Endothelial cell of umbilical vein (primary cell): ENCODE results near the gene DEK. TPM values are rescaled to one million over a fixed set of nuclear protein-coding genes. Genes with fewer than 3 reads are reported as not detected.

Experiments used
- BruUV-seq: library from RNA; stranded (reverse); fragments of 400-500 nt; replicated peaks from 2 replicates; lab custom pipeline; 2021; lab: Mats Ljungman, UMichigan
- CTCF ChIA-PET: fragments of 300-600, 350-600 bp; sonication (Branson Sonifier 250); formaldehyde crosslinking; loops from one replicate; lab custom pipeline; 2021; ENCODE audit warnings: antibody characterized with exemption, inconsistent platforms; lab: Charles Lee
- POLR2A ChIA-PET: fragments of 300-600, 350-600 bp; sonication (Branson Sonifier 250); formaldehyde crosslinking; loops from one replicate; lab custom pipeline; 2021; ENCODE audit warnings: antibody characterized with exemption, inconsistent platforms; lab: Charles Lee
- DNase-seq: peaks from one replicate; pipeline ENCODE4 v3.0.0-alpha.2; 2011; ENCODE audit warnings: low read depth, low spot score
- FAIRE-seq: peaks from 2 replicates; lab custom pipeline; 2011; peaks lifted over from hg19 to GRCh38; lab: Jason Lieb, UNC
- H2AFZ ChIP-seq: 2 replicates; pipeline ENCODE4 v1.6.0; 2012; ENCODE audit warnings: low read depth, low read length, control low read depth, inconsistent platforms
- H3K27ac ChIP-seq: 2 replicates; pipeline ENCODE4 v1.5.1; 2011; ENCODE audit warnings: low read depth, mild to moderate bottlenecking, control low read depth, low read length, moderate library complexity; ENCODE audit not compliant: insufficient read depth
- H3K27me3 ChIP-seq, 2 experiments: 2 replicates each; pipeline versions ENCODE4 v1.6.0 to v1.6.1; 2011; ENCODE audit warnings: low read length in 2 of 2, mixed read lengths in 1 of 2; ENCODE audit not compliant: control insufficient read depth in 2 of 2, insufficient read depth in 2 of 2
- H3K36me3 ChIP-seq, 2 experiments: 2 replicates in 1 of 2; 3 replicates in 1 of 2; pipeline ENCODE4 v1.5.1; 2011; ENCODE audit warnings: low read length in 2 of 2, mild to moderate bottlenecking in 1 of 2, moderate library complexity in 1 of 2; ENCODE audit not compliant: control insufficient read depth in 2 of 2, insufficient read depth in 2 of 2; ENCODE audit errors: extremely low read depth in 1 of 2
- H3K4me1 ChIP-seq: 3 replicates; pipeline ENCODE4 v1.5.1; 2011; ENCODE audit warnings: mild to moderate bottlenecking, low read length; ENCODE audit not compliant: control insufficient read depth, insufficient read depth; ENCODE audit errors: extremely low read depth
- H3K4me2 ChIP-seq: 2 replicates; pipeline ENCODE4 v1.6.1; 2011; ENCODE audit warnings: low read length, control low read depth, mixed read lengths; ENCODE audit not compliant: insufficient read depth
- H3K4me3 ChIP-seq, 3 experiments: fragments of 200-600 bp in 1 of 3; sonication (generic), shearing (Covaris generic) in 1 of 3; replicated peaks in 1 of 3; 2 replicates each; pipeline ENCODE4 v1.5.1; 2011 to 2016; ENCODE audit warnings: control low read depth in 3 of 3, low read length in 3 of 3, mild to moderate bottlenecking in 2 of 3, inconsistent platforms in 1 of 3, low read depth in 1 of 3, moderate library complexity in 1 of 3; ENCODE audit not compliant: insufficient read depth in 1 of 3
- H3K79me2 ChIP-seq: 2 replicates; pipeline ENCODE4 v1.6.0; 2012; ENCODE audit warnings: low read length, inconsistent platforms; ENCODE audit not compliant: control insufficient read depth, insufficient read depth
- H3K9ac ChIP-seq: replicated peaks from 2 replicates; pipeline ENCODE3; 2011; ENCODE audit warnings: low read length, control low read depth; ENCODE audit not compliant: insufficient read depth; ENCODE audit errors: extremely low read depth
- H3K9me1 ChIP-seq: replicated peaks from 3 replicates; pipeline ENCODE4 v1.6.0; 2011; ENCODE audit warnings: mild to moderate bottlenecking, low read length; ENCODE audit not compliant: control insufficient read depth, insufficient read depth; ENCODE audit errors: extremely low read depth
- H3K9me3 ChIP-seq: replicated peaks from 2 replicates; pipeline ENCODE4 v1.5.1; 2012; ENCODE audit warnings: low read length, inconsistent platforms; ENCODE audit not compliant: control insufficient read depth, insufficient read depth
- H4K20me1 ChIP-seq: replicated peaks from 2 replicates; pipeline ENCODE3; 2011; ENCODE audit warnings: mild to moderate bottlenecking, low read length; ENCODE audit not compliant: control insufficient read depth, insufficient read depth; ENCODE audit errors: extremely low read depth
- CTCF ChIP-seq, 2 donors: IDR thresholded peaks; 1 replicate in 1 of 2; 2 replicates in 1 of 2; pipeline ENCODE4 v1.5.1; 2011; ENCODE audit warnings: low read length in 2 of 2, mild to moderate bottlenecking in 2 of 2, moderate library complexity in 2 of 2, control low read depth in 1 of 2, inconsistent platforms in 1 of 2, low read depth in 1 of 2; ENCODE audit not compliant: insufficient read depth in 1 of 2; ENCODE audit errors: extremely low read depth in 1 of 2
- EZH2 ChIP-seq: IDR thresholded peaks from 2 replicates; pipeline ENCODE4 v1.6.1; 2012; ENCODE audit warnings: borderline replicate concordance, low read depth, mild to moderate bottlenecking, moderate library complexity, low read length, inconsistent platforms; ENCODE audit not compliant: severe bottlenecking
- FOS ChIP-seq: IDR thresholded peaks from 2 replicates; pipeline ENCODE4 v1.6.1; 2011; ENCODE audit warnings: mild to moderate bottlenecking, low read length, moderate library complexity, borderline replicate concordance; ENCODE audit not compliant: insufficient read depth
- GATA2 ChIP-seq: IDR thresholded peaks from 2 replicates; pipeline ENCODE4 v1.7.0; 2011; ENCODE audit warnings: low read depth, mild to moderate bottlenecking, moderate library complexity, mixed read lengths, low read length; ENCODE audit not compliant: insufficient read length, insufficient read depth
- JUN ChIP-seq: IDR thresholded peaks from 2 replicates; pipeline ENCODE4 v1.6.1; 2011; ENCODE audit warnings: borderline replicate concordance, low read depth; ENCODE audit not compliant: insufficient read length, insufficient read depth
- MAX ChIP-seq: IDR thresholded peaks from 2 replicates; pipeline ENCODE4 v1.6.1; 2011; ENCODE audit not compliant: insufficient read depth, insufficient read length
- MYC ChIP-seq: IDR thresholded peaks from one replicate; pipeline ENCODE4 v1.6.1; 2011; ENCODE audit warnings: mild to moderate bottlenecking, low read depth, low read length
- POLR2A ChIP-seq: IDR thresholded peaks from 2 replicates; pipeline ENCODE4 v1.6.1; 2012; ENCODE audit warnings: low read depth, mild to moderate bottlenecking, control low read depth, low read length
- POLR2AphosphoS5 ChIP-seq: IDR thresholded peaks from 2 replicates; pipeline ENCODE4 v1.6.1; 2012; ENCODE audit warnings: low read depth, mild to moderate bottlenecking, control low read depth, low read length, moderate library complexity; ENCODE audit not compliant: insufficient read depth
- dilution Hi-C: fragments of 300-500 bp; cut with MboI; formaldehyde crosslinking; loops from one replicate; pipeline ENCODE4 v1.15.0; 2019; ENCODE audit warnings: low sequenced_read_pairs; ENCODE audit not compliant: extremely low pct_ligation_motif_present
- intact Hi-C: fragments of 100-400 bp; cut with micrococcal nuclease; formaldehyde crosslinking; loops from one replicate; pipeline ENCODE4 v1.10.0; 2022
- polyA plus RNA-seq, 4 experiments: library from polyadenylated mRNA; depleted of rRNA in 3 of 4; stranded (reverse) in 3 of 4; unstranded in 1 of 4; fragments of >200 nt; gene quantifications; 2 replicates each; pipeline versions ENCODE4 v1.2.1 to v1.2.3, GENCODE V29; 2011 to 2012; ENCODE audit warnings: missing spikeins in 1 of 4
- total RNA-seq: library from RNA; stranded (reverse); gene quantifications from 2 replicates; pipeline ENCODE4 v1.2.3, GENCODE V29; 2021

Gene DEK
- total and polyA plus RNA-seq, 2 donors (not counting 3 experiments of a cell fraction or from before 2014, with no cell fraction given): 19.0 to 120 TPM

GRCh38 chr6:18204691-18205090 lies 59.6 kb downstream of the DEK start:
- Histone ChIP-seq H3K4me3 (no peak overlapping the region), H2AFZ (no peak overlapping the region), H3K27ac (no peak overlapping the region), H3K9me3 (no peaks in the 10 kb centered on the region), H3K4me1 (no peaks in the 10 kb centered on the region), H3K9me1 (no peaks in the 10 kb centered on the region), H4K20me1 (no peaks in the 10 kb centered on the region), H3K9ac (no peak overlapping the region), H3K27me3 (no peaks in the 10 kb centered on the region), H3K36me3 (no peaks in the 10 kb centered on the region), H3K79me2 (no peaks in the 10 kb centered on the region), H3K4me2 (no peak overlapping the region)
- DNase-seq (no peak), FAIRE-seq (no peak)
- ChIA-PET CTCF (interaction anchor here (0.9 kb wide), 1 partner anchor 63 kb away, joined by 3 read pairs; no protein-coding TSS in a partner anchor), POLR2A (no interaction called here)
- intact Hi-C loops (no loop called here), dilution Hi-C loops (no loop called here)
- no peak for TF ChIP-seq MAX
- no peak for TF ChIP-seq MYC
- no peak for TF ChIP-seq EZH2
- TF ChIP-seq GATA2: no peak
- no peak for TF ChIP-seq CTCF (IDR thresholded peaks at IDR 0.05; ENCODE audit: extremely low read depth in 1 of 2, insufficient read depth in 1 of 2, low read depth in 1 of 2, low read length in 2 of 2)
- TF ChIP-seq POLR2AphosphoS5: no peak
- no peak for TF ChIP-seq POLR2A
- no peak for TF ChIP-seq JUN
- TF ChIP-seq FOS: no peak
- no TSS peak for BruUV-seq
